SKM-1 treated with dmso at 0.1 percent for 144 hours (cell line): ENCODE results near the gene ZNF783.

Source experiments
- DNase-seq: peaks from one replicate; lab custom pipeline; 2025; ENCODE audit not compliant: unreplicated experiment; lab: John Stamatoyannopoulos, UW

The ZNF783 gene

DNA sequence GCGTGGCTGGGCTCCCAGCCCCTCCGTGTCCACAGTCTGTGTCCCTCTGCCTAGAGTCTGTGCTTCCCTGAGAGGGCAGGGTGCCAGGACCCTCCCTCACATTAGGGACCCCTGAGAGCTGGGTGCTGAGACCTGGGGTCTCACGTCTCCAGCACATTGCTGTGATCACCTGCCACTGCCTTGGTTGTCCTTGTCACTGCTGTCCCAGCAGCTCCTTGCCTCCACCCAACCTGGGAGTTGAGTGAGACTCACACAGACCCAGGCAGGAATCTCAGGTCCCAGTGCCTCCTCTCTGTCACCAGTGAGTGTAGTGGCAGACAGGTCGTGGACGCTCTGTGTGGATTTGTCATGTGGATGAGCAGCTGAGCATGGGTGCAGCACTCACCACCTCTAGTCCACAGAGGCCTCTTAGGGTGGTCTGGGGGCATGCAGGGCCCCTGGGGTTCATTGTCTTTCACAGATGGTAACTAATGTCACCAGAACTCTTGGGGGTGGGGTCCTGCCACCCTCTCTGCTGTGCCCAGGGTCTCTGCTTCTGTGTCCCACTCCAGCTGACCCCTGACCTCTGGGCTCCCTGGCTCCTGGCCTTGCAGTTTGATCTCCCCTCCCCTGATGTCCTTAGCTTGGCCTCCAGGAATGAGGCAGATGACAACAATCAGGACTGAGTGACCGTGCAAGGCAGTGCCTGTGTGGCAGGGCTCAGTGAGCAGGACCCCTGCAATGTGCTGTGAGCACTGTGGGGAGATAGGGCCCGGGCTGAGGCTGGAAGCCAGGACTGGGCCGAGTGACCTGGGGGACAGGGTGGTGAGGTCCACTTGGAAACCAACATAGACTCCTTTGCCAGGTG lies 18.9 kb downstream of the ZNF783 start:
- no peak for DNase-seq

DNA sequence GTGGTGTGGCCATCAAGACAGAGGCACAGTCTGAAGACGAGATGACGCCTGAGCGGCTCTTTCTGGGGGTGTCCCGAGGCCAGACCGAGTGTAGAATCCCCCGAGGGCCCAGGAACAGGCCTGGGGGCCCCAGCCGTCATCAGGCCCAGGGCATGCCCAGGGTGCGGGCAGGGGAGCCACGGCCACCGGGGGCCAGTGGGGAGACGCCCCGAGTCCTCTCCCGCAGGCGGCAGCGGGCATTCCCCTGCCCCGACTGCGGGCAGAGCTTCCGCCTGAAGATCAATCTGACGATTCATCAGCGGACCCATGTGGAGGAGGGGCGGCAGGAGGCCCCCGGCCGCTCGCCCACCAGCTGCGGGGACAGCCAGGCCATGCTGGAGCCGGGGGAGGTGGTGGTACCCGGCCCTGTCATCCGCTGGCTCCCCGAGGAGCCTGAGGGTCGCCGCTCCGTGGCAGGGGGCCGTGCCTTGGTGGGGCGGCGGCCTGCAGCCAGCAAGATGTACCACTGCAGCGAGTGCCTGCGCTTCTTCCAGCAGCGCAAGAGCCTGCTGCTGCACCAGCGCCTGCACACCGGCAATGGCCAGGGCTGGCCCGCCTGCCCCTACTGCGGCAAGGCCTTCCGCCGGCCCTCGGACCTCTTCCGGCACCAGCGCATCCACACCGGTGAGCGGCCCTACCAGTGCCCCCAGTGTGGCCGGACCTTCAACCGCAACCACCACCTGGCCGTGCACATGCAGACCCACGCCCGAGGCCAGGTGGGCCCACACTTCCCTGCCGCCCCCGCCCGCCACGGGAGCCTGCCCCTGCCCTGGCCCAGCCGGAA lies 19.7 kb downstream of the ZNF783 start:
- DNase-seq, result no peak

DNA sequence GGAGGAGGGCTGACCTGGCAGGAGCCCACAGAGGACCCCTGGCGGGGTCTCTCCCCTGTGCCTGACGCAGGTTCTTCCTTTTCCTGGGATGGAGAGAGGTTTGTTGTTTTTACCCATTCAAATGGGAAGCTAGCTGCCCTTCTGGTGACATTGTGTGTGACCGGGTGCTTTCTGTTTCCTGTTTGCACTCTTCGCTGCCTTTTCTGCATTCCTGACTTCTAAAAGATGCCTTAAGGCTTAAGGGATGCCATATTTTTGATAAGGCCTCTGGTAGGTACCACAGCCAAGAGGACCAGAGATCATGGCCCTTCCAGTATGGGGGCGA lies 20.3 kb downstream of the ZNF783 start:
- no peak for DNase-seq

DNA sequence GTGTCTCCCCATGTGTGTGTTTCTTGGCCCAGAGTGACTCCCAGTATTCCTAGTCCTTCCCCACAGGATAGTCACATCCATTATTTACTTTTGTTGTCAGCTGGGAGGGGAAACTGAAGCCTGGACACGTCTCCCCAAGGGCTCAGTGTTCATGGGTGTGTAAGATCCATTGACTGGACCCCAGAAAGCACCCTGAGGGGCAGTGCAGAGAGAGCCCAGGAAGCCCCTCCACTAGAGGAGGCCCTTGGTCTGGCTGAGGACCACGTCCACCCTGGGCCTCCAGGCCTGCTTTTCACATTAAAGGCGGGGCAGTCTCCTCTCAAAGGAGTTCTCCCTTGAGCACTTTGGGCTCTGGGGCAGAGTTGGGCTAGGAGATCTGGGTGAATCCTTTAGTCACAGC lies 21.3 kb downstream of the ZNF783 start:
- DNase-seq, result no peak

DNA sequence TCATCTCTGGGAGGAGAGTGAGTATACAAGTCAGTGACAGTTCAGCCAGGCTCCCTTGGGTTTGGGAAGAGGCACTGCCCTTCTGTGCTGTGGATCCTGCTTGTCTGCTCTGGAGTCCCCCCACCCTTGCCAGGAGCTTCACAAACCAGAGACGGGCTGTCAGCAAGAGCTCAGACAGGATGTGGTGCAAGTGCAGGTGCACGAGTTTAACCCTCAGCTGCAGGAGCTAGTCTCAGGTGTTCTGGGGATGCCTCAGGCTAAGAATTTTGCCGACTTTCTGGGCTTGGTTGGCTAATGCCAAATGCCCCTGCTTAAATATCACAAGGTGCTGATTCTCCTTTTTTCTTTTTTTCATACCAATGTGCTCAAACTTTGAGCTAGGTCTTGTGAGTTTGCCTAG lies 22.3 kb downstream of the ZNF783 start:
- no peak for DNase-seq

DNA sequence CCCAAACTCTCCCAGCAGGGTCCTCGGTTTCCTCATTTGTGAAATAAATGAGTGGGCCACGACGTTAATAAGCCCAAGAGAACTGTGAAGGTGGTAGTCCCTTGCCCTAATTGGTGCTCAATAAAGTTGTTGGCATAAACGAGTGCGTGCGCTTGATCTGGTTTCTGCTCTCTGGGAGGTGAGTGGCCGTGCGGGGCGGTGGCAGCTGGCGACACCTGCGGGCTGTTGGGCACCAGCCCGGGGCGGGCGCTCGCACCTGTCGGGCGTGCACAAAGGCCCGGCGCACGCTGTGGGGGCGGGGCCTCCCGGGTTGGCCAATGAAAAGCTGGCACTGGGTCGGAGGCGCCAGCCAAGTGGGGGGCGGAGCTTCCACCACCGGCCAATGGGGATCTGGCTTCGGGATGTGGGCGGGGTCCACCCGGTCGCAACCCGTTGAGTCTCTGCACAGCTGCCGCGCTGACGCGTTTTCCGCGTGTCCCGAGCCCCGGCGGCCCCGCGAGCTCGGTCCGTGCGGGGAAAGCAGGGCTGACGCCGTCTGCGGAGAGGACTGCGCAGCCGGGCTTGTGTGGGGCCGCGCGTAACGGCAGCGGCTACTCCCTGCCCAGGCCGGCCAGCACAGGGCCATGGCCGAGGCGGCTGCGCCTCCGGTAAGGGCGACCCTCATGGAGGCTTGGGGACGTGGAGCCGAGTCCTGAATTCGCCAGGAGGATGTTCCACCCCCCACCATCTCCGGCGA lies 23.0 kb downstream of the ZNF783 start:
- DNase-seq, result peak; percentile 53

DNA sequence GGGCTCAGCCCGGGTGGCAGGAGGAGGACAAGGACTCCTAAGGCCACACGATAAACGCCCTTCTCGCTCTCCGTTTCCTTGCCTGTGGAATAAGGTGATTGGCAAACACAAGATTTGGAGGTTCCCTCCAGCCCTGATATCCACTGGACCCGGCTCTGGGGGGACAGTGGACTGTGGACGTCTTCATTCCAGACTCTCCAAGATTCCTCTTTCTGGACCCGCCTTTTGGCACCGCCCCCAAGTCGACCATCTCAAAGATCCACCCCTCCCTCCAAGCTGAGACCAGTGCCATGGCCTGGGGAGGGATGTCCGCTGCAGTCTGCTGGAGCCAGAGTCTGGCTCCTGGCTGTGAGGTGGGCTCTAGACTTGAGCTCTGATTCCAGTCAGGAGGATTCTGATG lies 23.6 kb downstream of the ZNF783 start:
- no peak for DNase-seq

DNA sequence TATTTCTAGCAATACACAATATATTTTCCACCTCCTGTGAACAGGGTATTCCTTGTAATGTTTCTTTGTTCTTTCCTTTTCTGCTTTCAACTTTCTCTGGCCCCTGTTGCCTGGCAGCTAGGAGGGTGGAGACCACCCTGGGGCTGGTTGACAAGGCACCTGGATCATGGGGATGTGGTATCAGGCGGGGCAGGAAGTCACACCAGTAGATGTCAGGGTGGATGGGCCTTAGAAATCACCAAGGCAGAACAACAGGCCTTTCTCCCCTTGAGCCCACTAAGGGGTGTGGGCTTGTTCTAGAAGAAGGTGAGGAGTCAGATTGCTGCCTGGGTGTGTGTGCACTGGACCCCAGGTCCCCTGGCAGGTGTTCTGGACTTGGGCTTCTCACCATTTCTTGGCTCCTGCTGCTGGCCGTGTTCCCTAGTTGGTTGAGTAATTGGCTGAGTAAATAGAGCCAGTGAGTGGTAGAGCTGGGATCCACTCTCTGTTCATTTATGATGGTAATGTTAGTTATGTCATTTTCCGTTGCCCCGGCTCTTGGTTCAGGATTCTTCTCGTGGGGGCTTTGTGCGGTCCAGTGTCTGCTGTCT lies 24.9 kb downstream of the ZNF783 start:
- no peak for DNase-seq

DNA sequence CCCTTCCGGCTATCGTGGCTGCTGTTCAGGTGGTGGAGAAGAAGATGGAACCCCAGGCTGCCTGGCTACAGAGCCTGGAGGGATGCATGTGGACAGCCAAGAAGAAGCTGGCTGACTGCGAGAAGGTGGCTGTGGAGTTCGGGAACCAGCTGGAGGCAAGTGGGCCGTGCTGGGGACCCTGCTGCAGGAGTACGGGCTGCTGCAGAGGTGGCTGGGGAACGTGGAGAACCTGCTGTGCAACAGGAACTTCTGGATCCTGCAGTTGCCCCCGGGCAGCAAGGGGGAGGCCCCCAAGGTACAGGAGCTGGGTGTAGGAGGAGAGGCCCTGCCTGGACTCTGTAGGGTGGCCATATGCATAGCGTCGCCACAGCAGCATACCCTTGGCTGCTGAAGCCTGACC lies 25.6 kb downstream of the ZNF783 start:
- DNase-seq, result no peak

DNA sequence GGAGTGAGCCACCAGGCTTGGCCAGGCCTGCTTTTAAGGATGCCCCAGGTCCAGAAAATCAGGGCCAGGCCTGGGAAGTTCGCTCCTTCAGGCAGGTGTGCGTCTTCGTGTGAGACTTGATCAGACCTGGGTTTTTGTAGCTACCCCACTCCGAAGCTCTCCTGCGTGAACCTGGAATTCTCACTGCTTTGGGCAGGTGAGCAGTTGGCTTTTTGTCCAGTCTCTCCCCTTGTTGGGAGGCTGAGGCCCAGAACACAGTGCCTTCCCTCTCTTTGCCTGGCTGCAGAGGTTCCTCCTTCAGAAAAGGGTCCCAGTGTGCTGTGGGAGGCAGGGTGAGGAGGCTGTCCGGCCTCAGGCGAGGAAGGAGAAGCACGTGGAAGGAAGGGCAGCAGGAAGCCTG lies 27.3 kb downstream of the ZNF783 start:
- DNase-seq, result no peak

DNA sequence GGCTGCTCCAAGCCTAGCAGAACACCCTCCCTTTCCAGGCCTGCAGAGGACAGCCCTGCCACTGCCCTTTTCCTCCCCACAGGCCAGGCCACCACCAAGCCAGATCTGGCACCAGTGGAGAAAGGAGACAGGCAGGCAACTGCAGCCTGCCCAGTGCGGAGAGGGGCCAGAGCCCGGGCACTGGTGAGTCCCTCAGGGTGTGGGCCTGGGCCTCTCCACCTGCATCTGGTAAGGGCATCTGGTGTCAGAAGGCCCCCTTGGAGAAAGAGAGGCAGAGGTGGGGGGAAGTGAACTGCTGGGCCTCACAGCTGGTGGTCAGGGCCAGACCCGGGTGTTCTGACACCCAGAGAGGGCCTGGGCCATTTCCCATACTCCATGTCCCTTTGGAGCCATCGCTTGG lies 27.9 kb downstream of the ZNF783 start:
- no peak for DNase-seq

DNA sequence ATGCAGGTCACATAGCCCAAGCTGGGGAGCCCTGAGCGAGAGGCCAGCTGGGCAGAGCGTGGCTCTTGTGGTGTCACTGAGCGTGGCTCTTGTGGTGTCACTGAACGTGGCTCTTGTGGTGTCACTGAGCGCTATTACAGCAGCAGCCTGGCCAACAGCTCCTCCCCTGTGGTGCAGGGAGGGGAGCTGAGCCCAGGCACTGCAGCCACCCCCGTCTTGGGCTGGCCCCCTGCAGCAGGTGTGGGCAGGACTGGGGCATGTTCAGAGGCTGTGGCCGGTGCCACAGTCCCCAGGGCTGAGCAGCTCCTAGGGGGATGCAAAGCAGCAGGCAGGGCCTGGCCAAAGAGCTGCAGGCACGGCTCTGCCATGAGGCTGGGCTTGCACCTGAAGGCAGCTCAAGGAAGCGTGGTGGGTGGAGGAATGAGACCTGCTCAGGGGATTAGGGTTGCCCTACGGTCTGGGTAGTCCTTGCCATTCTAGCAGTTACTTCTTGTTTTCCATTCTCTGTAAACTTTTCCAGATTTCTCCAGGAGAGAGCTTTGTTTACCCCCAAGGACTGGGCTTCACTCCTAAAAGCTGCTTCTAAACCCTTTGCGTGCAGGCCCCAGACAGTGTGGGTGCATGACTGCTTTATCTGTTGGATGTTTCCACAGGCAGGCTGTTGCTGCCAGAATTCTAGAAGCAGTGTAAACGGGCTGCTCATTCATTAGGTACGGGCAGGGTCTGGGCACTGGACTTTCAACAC lies 29.2 kb downstream of the ZNF783 start:
- no peak for DNase-seq

DNA sequence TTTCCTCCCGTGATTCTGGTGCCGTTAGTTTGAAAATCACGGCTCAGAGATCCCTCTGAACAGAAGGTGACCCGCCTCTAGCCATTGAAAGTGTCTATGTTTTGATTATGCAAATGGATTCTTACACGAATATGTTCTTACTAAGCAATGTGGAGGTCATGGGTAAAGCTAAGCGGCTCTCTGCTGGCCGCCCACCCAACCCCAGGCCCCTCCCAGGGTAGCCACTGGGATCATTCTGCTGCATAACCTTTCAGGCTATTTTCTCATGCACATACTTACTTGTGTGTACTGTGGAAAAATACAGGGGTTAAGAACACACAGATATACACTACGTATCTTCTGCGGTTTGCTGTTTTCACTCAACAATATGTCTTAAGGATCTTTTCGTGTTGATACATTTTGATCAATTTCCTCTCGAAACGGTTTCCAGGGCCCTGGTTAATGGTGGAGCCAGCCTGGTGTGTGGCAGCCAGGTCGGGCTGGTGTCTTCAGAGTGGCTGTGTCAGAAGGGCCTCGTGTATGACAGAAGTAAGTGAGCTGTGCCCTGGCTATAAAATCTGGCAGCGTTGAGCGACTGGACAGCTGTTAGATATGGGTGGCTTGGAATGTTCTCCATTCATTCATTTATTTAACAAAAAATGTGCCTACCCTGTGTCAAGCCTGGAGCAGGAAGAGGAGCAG lies 29.9 kb downstream of the ZNF783 start:
- DNase-seq, result no peak

DNA sequence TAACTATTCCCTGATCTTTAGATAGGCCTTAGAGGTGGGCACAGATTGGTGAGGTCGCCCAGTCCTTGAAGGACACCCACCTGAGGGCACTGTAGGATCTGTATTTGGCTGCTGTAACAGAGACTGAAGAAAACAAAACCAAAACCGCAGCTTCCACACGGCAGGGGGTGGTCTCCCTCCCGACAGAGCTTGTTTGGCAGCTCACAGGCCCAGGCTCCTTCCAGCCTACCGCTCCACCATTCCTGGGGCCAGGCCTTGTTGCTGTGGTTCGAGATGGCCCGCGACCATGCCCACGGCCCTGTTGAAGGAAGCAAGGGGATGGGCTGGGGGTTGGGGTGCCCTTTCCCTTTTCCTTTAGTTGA lies 30.4 kb downstream of the ZNF783 start:
- DNase-seq, result no peak

DNA sequence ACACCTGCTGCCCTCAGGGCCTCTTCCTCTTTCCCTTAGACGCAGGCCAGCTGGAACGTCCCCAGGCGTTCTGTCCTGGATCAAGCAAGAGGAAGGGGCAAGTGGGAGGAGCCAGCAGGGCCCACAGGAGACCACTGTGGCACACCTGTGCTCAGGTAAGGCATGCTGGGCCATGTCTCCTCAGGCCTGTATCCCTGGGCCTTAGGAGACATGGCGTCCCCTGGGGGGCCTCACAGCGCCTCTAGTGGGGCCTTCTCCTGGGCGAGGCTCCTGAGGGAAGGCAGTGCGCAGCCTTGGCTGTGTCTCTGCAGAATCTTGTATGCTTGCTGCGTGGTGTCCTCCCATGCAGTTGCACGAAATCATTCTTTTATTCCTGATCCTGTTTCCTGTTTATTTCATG lies 31.3 kb downstream of the ZNF783 start:
- DNase-seq, result no peak

DNA sequence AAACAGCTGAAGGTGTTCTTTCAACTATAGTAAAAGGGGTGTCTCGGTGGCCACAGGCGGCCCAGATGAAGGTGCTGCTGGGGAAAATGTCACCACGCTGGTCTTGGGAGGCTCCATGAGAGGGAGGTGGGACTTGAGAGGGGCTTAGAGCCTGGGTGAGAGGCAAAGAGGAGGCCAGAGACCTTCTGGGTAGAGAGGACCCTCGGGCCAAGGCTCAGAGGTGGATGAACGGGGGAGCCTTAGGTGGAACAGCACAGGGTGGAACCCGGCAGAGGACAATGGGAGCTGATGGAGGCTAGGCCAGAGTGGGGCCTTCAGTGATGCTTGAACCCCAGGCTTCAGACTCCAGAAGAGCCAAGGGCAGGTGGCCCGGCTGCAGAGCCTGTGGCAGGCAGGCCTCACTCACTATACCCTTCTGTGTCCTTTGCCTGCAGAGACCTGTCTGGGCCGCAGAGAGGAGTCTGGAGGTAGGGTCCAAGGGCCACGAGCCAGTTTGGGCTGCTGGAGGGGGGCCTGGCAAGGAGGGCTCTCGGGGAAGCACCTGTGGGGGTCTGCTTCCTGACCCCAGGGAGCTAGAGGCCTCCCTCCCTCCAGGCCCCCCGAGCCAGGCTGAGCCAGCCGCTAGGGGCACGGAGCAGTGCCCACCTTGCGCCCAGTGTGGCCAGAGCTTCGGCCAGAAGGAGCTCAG lies 32.1 kb downstream of the ZNF783 start:
- DNase-seq, result no peak

DNA sequence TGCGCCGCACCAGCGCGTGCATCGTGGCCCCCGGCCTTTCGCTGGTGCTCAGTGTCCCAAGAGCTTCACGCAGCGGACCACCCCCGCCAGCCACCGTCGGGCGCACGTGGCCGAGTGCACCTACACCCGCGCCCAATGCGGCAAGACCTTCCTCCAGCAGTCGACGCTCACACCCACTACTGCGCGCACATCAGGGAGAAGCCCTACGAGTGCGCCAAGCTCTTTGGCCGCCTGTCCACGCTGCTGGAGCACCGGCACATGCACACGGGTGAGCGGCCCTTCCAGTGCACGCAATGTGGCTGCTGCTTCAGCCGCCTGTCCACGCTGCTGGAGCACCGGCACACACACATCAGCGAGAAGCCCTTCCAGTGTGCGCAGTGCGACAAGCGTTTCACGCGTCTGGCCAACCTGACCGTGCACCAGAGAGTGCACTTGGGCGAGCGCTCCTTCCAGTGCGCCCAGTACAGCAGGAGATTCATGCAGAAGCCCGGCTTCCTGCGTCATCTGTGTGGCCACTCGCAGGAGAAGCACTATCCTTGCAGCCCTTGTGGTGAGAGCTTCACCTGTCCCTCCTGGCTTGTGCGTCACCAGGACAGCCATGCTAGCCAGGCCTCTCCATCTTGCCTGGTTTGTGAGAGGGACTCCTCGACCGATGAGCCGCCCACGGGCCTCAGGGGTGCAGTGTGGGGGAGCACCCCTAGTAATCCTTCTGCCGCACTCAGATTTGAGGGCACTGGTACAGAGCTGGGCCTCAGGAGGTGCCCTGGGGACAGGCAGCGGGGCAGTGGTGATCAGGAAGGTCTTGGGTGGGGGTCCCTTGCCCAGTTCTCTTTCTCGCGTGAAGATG lies 32.9 kb downstream of the ZNF783 start:
- no peak for DNase-seq

DNA sequence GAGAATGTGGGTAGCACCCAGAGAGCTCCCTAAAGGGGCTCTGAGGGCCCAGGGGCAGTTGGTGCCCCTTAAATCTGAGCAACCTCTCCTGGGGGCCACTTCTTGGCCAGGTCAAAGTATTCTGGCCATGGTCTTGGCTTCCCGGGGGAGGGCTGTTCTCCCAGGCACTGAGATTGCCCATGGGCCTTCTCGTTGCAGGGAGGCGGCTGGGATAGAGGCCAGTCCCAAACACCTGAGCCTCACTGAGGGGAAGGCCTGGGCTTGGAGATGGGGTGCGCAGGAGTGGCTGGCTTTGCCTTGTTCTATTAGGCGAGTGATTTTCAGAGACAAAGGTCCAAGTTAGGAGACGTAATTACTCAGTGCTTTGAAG lies 33.5 kb downstream of the ZNF783 start:
- no peak for DNase-seq

DNA sequence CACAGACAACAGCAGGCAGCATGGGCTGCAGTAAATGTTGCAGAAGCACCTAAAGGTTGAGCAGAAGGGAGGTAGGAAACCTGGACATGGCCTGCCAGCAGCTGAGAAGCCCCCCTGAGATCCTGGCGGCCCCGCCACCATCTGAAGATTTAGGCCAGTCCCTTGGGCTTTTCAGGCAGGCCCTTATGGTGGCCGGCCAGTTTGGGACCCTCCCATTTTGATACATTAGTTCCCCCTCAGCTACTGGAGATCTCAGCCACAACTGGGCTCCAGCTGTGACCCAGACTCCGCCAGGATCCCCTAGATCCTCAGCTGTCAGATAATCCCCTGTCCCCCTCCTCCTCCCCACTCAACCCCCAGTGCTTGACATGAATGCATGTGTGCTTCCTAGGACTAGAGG lies 34.4 kb downstream of the ZNF783 start:
- no peak for DNase-seq
